ENCODE data around the gene PSMB2. TPM values are rescaled to one million over a fixed set of nuclear protein-coding genes. Genes with fewer than 3 reads are reported as not detected.

The PSMB2 gene
- total and polyA plus RNA-seq, 2 of the 8 experiments (the other 6 are each of a cell fraction or from before 2014, with no cell fraction given) = 91.4 to 101 TPM

- TF ChIP-seq SIRT6 (IDR thresholded peaks at IDR 0.05; ENCODE audit: low read length) = no peak
- TF ChIP-seq EZH2 (IDR thresholded peaks at IDR 0.05; ENCODE audit: low read depth, low read length, severe bottlenecking) = no peak
- no peak for TF ChIP-seq RXRA (IDR thresholded peaks at IDR 0.05; ENCODE audit: insufficient read depth, low read depth, low read length)
- TF ChIP-seq POU5F1 (IDR thresholded peaks at IDR 0.05; ENCODE audit: low read depth, low read length) = no peak
Measured at GRCh38 chr1:35642471-35642955, 1.2 kb upstream of the PSMB2 start (continued).

Measured in H1 (cell line).